HG03342 (cell line): ENCODE results near the gene DRC3.
"Not testable (repeated sequence)": the region's sequence is repeated elsewhere in the genome, so short reads cannot be mapped to it uniquely, and the experiment has no call there.

Experiments
- ATAC-seq: cut with Tn5 transposase; IDR thresholded peaks from one replicate; pipeline ENCODE4 v1.9.1; 2021; ENCODE audit warnings: mild to moderate bottlenecking, moderate library complexity; ENCODE audit not compliant: unreplicated experiment

The DRC3 gene, protein sequence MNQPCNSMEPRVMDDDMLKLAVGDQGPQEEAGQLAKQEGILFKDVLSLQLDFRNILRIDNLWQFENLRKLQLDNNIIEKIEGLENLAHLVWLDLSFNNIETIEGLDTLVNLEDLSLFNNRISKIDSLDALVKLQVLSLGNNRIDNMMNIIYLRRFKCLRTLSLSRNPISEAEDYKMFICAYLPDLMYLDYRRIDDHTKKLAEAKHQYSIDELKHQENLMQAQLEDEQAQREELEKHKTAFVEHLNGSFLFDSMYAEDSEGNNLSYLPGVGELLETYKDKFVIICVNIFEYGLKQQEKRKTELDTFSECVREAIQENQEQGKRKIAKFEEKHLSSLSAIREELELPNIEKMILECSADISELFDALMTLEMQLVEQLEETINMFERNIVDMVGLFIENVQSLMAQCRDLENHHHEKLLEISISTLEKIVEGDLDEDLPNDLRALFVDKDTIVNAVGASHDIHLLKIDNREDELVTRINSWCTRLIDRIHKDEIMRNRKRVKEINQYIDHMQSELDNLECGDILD

DNA sequence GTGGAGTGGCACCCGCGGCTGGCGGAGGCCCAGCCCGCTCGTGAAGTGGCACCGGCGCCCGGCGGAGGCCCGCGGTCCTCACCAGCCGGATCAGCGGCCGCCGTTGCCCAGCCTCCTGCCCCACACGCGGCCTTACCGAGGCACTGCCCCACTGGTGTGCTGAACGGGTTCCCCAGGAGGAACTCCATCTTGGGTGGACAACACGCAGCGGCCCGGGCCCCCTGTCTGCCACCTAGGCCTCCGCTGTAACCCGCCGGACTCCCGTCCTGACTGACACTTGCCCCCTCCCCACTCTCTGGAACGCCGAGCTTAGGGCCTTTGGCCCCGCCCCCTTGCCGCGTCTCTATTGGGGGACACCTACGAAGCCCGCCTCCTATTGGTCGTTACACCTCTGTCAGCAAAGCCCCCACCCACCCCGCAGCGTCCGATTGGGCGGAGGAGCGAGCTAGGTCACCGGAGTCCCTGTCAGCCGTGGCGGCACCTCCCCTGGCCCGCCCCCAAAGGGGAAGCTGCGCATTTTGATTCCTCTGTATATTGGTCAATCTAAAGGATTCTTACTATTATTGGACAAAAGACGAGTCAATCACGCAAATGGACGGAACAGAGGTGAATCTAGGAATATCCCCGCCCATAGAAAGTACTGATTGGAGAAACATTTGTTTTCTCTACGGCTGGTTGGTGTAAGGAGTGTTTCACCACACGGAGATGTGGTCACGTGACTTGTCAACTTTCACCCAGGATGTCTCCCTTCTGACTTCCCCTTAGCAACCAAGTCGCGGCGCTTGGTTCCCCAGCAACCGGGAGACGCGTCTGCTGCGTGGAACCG is at the start of gene DRC3, which contains the start of gene TOM1L2:
Gene DRC3, plus strand, starts transcription at position 737 of the 826 bp plus-strand sequence. CDS start 4,737 bp downstream, outside the sequence.
Gene TOM1L2, minus strand, starts transcription at position 275 of the 826 bp plus-strand sequence. Its CDS starts 87 bp downstream, at position 188.
- ATAC-seq = peak; percentile 93

DNA sequence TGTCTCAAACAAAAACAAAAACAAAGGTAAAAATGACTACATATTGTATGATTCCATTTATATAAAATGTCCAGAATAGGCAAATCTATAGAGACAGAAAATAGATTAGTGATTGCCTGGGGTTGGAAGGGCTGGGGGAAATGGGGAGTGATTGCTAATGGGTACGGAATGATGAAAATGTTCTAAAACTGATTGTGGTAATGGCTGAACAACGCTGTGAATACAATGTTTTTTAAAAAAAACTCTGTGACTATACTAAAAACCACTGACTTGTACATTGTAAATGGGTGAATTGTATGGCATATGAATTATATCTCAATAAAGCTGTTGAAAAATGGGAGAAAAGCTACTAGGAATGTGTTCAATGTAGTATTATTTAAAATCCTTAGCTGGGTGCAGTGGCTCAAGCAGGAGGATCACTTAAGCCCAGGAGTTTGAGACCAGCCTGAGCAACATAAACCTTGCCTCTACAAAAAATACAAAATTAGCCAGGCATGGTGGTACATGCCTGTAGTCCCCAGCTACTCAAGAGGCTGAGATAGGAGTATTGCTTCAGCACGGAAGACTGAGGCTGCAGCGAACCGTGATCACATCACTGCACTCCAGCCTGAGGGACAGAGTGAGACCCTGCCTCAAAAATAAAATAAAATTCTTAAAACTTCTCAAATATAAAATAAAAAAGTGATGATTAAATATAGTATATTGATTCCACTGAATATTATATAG is 48.4 kb upstream of the DRC3 start:
- no peak for ATAC-seq

DNA sequence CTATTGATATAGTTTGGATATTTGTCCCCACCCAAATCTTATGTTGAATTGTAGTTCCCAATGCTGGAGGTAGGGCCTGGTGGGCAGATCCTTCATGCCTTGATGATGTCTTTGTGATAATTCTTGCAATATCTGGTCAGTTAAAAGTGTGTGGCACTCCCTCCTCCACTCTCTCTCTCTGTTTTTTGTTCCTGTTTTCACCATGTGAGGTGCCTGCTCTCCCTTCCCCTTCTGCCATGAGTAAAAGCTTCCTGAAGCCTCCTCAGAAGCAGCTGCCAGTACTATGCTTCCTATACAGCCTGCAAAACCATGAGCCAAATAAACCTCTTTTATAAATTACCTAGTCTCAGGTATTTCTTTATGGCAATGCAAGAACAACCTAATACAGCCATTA is 47.8 kb upstream of the DRC3 start:
- ATAC-seq = no peak

DNA sequence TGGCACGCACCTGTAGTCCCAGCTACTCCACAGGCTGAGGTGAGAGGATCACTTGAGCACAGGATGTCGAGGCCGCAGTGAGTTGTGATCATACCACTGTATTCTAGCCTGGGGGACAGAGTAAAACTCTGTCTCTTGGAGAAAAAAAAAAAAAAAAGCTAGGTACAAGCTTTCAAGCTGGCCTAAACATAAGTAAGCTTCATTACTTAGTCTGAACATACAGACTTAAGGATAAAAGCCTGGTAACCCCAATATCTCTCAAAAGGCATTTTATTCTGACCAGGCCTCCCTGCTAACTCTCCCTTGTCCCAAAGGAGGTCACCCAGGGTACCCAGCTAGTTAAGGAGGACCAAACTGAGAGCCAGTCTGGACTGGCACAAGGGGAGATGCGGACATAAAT is 46.6 kb upstream of the DRC3 start:
- no peak for ATAC-seq

DNA sequence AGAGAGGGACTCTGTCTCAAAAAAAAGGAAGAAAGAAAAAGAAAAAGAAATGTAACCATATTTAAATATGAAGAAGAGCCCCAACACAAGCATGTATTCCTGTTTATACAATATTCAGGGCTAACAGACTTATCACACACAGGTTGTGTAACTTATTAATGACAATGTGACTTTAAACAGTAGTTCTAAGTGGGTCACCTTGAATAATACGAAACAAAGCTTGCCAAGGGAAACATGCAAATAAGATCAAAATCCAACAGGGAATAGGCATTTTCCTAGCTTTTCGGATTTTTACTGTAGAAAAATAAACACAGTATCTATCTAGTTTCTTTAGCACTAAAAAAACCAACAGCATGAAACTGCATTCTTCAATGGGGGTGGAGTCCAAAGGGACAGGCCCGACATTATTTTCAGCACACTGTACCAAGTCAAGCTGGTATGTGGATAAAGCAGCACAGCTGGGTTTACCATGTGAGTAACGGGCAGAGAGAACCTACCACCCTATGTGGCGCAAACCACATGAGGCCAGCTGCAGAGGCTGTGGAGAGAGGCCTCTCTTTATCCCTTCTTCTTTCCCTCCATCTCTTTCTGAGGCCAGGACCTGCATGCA is 45.7 kb upstream of the DRC3 start:
- no peak for ATAC-seq

DNA sequence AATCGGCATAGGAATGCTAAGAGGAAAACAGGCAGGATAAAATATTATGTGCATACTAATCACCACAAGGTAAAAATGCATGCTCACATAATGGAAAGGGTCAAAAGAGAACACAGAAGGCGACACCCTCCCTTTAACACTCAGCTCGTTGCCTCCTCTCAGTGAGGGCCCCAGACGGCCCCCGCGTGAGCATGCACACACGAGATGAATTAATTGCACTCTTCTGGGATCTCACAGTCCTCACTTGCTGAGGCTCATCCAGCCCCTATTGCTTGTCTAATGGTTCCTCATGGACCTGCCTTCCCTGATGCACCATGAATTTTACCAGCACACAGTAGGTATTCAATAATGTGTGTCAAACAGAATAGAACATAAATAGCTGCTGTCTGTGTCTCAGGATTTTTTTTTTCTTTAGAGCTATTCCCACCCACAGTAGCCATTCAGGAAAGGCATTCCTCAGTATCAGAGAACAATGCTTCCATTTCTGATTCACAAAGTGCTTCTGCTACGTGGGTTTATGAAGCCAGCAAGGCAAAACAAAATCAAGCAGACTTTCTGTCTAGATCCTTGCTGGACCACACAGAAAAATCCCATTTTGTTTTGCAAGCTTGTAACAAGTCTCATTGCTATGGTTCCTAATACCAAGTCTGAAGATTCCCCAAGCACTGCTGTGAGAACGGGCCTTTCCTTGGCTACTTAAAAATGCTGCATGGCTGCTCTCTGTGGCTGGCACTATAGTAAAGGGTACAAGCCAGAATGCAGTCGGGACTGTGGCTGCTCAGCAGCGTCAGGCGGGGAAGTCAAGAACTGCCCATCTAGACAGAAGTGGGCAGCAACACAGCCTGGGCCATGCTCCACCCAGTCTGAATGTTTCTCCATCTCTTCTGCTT is 44.0 kb upstream of the DRC3 start:
- ATAC-seq = no peak

DNA sequence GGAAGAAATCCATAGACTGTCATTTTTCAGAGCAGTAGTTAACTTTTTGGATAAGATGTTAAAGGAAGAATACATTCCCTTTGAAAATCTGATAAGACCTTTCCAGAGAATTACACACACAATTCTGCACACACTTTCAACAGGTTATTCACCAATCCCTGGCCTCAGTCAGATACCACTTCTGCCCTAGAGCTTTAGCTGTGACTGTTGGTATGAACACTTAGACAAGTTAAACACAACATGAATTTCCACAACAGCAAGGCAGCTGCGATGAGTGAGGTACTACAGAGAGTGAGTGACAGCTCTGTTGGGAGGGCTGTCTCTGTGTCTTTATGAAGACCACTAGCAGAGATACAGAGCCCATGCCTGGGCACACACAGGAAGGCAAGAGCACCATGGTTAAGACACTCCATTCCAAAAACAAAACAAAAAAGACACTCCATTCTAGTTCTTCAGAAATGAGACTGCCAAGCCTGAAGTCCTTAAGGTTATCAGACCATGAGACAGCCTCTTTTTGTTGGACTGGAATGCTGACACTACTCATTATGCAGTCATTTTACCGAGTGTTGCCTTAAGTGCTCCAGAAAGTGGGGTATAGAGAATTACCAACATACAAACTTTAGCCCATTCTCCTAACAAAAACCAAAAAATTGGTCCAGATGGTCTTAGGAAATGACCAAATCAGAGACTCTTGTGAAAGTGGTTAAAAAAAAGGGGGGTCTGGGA is 42.8 kb upstream of the DRC3 start:
- ATAC-seq = no peak

DNA sequence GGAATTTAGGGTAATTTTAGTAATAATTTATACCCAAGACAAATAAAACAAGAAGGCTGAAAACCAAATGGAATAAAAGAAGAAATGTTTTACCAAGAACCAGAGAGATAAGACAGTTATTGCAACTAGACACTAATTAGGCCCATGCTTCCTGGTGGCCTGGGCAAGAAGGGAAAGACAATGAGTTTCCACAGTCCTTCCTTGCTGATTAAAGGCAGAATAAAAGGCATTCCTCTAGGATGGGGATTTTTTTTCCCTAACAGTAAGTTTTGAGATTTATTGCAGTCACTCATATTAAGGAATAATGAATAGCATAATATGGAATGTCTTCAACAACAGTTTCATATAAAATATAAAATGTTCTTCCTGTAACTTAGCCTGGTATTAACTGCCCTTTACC is 42.0 kb upstream of the DRC3 start:
- ATAC-seq = no peak

DNA sequence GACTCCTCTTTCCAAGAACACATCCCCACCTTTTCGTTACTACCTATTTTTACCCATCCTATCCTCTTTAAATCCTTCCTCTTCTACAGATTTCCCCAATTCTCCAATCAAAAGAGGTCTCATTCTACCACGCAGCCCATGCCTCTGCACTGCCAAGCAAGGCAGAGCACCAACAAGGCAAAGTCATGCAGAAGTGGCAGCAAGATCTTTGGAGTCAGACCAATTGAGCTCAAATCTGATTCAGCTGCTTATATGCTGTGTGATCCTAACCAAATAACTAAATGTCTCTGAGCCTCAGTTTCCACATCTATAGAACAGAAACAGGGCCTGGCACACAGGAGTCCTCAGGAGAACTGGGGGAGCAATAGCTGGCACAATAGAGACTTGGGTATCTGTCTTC is 41.5 kb upstream of the DRC3 start:
- ATAC-seq = no peak

DNA sequence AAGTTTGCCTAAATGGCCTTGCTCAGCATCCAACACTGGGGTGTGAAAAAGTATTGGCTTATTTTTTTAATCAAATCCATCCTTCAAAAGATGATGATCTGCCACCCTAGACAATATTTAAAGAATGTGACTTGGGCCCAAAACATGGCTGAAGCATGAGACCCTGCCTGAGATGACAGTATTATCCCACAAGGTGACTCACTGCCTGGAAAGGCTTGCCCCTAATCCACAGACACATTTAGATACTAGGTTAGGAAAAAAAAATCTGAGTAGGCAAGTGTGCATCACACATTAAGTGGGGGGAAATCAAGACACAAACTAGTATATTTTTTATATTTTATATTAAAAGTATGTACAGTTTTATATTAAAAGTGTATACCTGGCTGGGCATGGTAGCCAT is 38.9 kb upstream of the DRC3 start:
- no peak for ATAC-seq

DNA sequence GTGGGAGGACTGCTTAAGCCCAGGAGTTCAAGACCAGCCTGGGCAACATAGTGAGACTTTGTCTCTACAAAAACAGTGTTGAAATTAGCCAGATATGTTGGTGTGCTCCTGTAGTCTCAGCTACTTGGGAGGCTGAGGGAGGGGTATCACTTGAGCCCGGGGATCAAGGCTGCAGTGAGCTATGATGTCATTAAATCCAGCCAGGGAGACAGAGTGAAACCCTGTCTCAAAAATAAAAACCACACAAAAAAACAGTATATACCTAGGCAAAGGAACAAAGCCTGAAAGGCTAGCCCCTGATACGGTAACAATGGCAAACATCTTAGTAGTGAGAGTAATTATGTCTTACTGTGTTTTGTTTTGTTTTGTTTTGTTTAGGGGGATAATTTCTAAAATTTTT is 38.4 kb upstream of the DRC3 start:
- ATAC-seq = no peak

DNA sequence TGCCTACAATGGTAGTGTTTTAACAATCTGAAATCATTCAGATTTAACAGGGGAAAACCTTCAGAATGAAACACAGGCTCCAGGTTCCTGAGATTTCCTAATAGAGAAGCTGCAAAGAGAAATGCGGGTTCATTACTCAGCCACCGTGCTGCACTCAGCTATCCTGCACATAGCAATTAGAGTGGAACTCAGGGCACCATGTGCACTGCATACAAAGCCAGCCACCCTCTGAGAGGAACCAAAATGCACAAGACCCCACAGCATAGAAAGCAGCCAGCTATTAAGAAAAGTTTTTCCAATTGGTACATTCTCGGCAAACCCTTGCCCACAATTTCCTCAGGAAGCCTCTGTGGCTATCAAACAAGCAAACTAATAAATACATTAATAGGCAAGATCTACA is 37.9 kb upstream of the DRC3 start:
- no peak for ATAC-seq

DNA sequence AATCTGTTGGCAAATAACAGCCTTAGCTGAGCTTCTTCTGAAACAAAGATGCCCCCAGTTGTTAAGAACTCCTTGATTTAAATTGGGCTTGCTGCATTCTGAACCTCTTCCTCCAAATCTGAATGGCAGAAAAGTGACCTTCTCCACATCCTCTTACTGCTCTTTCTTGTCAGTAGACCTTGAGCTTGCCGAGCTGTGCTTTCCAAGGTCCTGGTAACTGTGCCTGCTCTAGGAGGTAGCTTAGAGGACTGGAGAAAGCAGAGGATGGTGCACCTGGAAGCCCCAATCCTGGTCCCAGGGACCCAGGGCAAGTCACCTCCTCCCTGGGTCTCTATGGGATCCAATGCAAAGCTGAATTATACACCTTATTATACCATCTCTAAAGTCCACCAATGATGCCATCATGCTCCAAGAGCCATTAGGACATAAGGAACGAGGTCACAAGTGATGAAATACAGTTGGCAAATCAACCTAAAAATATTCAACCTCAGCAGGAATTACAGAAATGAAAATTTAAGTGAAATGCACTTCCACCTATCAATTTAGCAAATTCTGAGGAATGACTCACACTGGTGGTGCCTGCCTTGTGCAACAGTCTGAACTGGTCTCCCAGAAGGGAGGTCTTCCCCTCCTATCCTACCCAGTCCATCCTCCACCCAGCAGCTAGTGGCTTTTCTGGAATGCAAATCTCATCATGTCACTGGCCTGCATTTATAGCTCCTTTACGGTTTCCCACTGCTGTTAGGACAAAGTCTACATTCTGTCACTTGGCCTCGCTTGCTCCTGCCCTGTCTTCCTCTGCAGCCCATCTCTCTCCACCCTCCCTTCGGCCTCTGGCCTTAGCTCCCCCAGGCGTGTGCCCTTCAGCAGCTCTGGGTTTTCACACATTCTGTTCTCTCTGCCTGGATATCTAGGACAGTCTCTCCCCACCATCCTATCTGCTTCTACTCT is 37.1 kb upstream of the DRC3 start:
- ATAC-seq = no peak

DNA sequence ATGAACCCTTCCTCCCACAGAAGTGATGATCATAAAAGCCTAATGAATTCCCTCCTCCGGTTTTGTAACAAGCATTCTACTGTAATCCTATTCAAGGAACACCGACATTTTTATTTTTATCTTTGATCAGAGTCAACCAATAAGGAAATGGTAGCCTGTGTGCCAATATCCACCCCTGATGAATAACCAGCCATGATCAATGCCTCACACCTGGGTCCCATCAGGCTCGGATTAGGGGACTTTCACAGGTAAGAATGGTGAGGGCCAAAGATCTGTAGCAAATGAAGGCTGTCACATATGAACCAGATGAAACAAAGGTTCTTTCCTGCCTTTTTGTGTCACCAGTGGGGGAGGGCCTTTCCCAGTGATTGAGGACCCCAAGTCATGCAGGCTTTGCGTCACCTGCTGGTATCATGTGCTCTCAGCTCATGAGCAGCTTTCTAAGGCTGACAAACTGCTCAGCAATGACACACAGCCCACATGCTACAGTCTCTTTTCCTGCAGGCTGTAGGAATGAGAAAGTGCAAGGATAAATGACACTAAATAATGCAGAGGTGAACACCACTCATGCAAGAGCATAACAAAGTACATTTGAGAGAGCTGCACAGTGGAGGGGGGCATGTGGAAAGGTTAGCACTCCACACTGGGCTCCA is 35.3 kb upstream of the DRC3 start:
- ATAC-seq = no peak

DNA sequence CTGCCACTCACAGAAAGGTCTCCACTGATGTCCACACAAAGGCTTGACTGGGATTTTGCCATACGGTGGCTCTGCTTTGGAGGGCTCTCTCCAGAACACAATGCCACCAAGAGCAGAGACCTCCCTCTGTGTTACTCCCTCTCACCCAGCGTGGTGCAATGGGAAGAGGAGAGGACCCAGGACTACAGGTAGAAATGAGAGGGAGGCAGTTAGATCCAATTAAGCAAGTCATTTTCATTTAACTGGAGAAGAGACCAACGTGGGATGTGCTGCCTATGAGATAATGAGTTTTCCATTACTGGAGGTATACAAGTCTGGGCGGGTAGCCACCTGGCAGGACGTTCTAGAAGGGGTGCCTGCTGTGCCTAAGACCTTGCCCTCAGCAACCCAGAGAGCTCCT is 34.7 kb upstream of the DRC3 start:
- no peak for ATAC-seq

DNA sequence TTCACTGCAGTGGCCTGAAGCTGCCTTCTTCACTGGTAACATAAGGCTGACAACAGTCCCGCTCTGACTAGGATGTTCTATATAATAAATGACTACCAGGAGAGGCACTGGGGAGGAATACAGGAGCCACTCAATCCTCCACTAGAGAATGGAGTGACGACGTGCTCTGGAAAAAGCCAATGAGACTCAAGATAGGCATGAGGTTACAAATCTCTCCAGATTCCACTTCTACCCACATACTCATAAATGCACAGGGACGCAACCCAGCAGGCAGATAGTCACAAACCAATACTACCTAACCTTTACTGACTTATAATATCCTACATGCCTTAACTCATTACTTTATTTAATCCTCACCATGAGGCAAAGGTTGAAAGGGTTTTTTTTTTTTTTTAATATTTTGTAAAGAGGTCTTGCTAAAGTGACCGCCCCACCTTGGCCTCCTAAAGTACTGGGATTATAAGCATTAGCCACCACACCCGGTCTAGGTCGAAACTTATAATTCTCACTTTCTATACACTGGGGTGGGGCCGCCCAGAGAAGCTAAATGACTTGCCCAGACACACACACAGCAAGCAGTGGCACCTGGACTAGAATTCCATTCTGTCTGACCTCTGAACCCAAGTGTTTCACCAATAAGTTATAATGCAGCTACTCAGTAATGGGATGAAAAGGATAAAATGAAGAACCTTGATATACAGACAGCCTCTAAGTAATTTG is 34.1 kb upstream of the DRC3 start:
- ATAC-seq = no peak

DNA sequence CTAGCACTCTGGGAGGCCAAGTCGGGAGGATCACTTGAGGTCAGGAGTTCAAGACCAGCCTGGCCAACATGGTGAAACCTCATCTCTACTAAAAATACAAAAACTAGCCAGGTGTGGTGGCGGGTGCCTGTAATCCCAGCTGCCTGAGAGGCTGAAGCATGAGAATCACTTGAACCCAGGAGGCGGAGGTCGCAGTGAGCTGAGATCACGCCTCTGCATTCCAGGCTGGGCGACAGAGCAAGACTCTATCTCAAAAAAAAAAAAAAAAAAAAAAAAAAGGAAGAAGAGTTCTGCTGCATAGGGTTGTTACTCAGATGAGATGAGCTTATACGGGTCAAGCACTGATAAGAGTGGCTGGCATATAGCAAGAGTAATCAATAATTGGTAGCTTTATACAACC is 32.7 kb upstream of the DRC3 start:
- not testable (repeated sequence) for ATAC-seq
